Neuronal stem cell (in vitro differentiated cells): Measurements from ENCODE around the gene FAM221B.

Experiments used
- DNase-seq: peaks from one replicate; pipeline ENCODE4 v3.0.0-alpha.2; 2013; ENCODE audit warnings: low spot score
- H2AFZ ChIP-seq: one replicate; pipeline ENCODE4 v1.6.1; 2013; ENCODE audit warnings: mild to moderate bottlenecking, low read length, inconsistent platforms
- H2AK5ac ChIP-seq: 2 replicates; pipeline ENCODE4 v1.6.1; 2013; ENCODE audit warnings: low read depth, mild to moderate bottlenecking, inconsistent platforms, low read length, moderate library complexity, mixed read lengths
- H2BK120ac ChIP-seq: 2 replicates; pipeline ENCODE4 v1.6.1; 2013; ENCODE audit warnings: low read depth, mild to moderate bottlenecking, inconsistent platforms, low read length, moderate library complexity, mixed read lengths
- H2BK12ac ChIP-seq: one replicate; pipeline ENCODE4 v1.6.1; 2013; ENCODE audit warnings: low read length, inconsistent platforms
- H2BK15ac ChIP-seq: 2 replicates; pipeline ENCODE4 v1.6.1; 2013; ENCODE audit warnings: mild to moderate bottlenecking, low read length, inconsistent platforms, mixed read lengths
- H2BK5ac ChIP-seq: one replicate; pipeline ENCODE4 v1.6.1; 2013; ENCODE audit warnings: inconsistent platforms, mild to moderate bottlenecking, low read length, moderate library complexity
- H3K14ac ChIP-seq: one replicate; pipeline ENCODE4 v1.6.1; 2013; ENCODE audit warnings: low read length, inconsistent platforms
- H3K18ac ChIP-seq: 2 replicates; pipeline ENCODE4 v1.6.1; 2013; ENCODE audit warnings: low read length, inconsistent platforms
- H3K23ac ChIP-seq: 2 replicates; pipeline ENCODE4 v1.6.1; 2013; ENCODE audit warnings: low read depth, mild to moderate bottlenecking, mixed read lengths, low read length, inconsistent platforms; ENCODE audit not compliant: poor library complexity
- H3K27ac ChIP-seq: replicated peaks from 3 replicates; pipeline ENCODE4 v1.5.1; 2013; ENCODE audit warnings: low read length, inconsistent platforms
- H3K27me3 ChIP-seq, 3 experiments: 2 replicates each; pipeline ENCODE4 v1.6.1; 2013; ENCODE audit warnings: low read length in 3 of 3, mild to moderate bottlenecking in 2 of 3, inconsistent platforms in 1 of 3, low read depth in 1 of 3, mixed read lengths in 1 of 3, moderate library complexity in 1 of 3; ENCODE audit not compliant: control insufficient read depth in 3 of 3, insufficient read depth in 3 of 3
- H3K36me3 ChIP-seq, 2 donors: replicated peaks in 1 of 2; 2 replicates each; pipeline ENCODE4 v1.6.1; 2013; ENCODE audit warnings: low read length in 2 of 2; ENCODE audit not compliant: control insufficient read depth in 2 of 2, insufficient read depth in 2 of 2
- H3K4ac ChIP-seq: 2 replicates; pipeline ENCODE4 v1.6.1; 2013; ENCODE audit warnings: inconsistent platforms, mild to moderate bottlenecking, low read length, moderate library complexity
- H3K4me1 ChIP-seq, 2 donors: 1 replicate in 1 of 2; 2 replicates in 1 of 2; pipeline ENCODE4 v1.6.1; 2013; ENCODE audit warnings: low read length in 2 of 2, low read depth in 1 of 2; ENCODE audit not compliant: control insufficient read depth in 2 of 2, insufficient read depth in 1 of 2
- H3K4me2 ChIP-seq: one replicate; pipeline ENCODE4 v1.6.1; 2013; ENCODE audit warnings: mild to moderate bottlenecking, low read length, inconsistent platforms; ENCODE audit not compliant: insufficient read depth, poor library complexity, severe bottlenecking
- H3K4me3 ChIP-seq, 2 donors: 2 replicates each; pipeline ENCODE4 v1.5.1; 2013; ENCODE audit warnings: low read length in 2 of 2, mild to moderate bottlenecking in 2 of 2, inconsistent platforms in 1 of 2, moderate library complexity in 1 of 2
- H3K79me1 ChIP-seq: one replicate; pipeline ENCODE4 v1.6.1; 2013; ENCODE audit warnings: low read depth, mild to moderate bottlenecking, inconsistent platforms, low read length, moderate library complexity
- H3K9ac ChIP-seq: one replicate; pipeline ENCODE4 v1.6.1; 2013; ENCODE audit warnings: mild to moderate bottlenecking, low read depth, low read length, inconsistent platforms; ENCODE audit not compliant: poor library complexity
- H3K9me3 ChIP-seq, 2 donors: replicated peaks in 1 of 2; 2 replicates each; pipeline versions ENCODE3 to v1.6.1; 2013; ENCODE audit warnings: low read length in 2 of 2, mild to moderate bottlenecking in 2 of 2, inconsistent platforms in 1 of 2, low read depth in 1 of 2, mixed read lengths in 1 of 2, moderate library complexity in 1 of 2; ENCODE audit not compliant: control insufficient read depth in 2 of 2, insufficient read depth in 1 of 2
- H4K8ac ChIP-seq: one replicate; pipeline ENCODE4 v1.6.1; 2013; ENCODE audit warnings: low read depth, mild to moderate bottlenecking, inconsistent platforms, low read length, moderate library complexity
- H4K91ac ChIP-seq: one replicate; pipeline ENCODE4 v1.6.1; 2013; ENCODE audit warnings: low read length, low read depth, mild to moderate bottlenecking, inconsistent platforms; ENCODE audit not compliant: poor library complexity
- WGBS, 2 donors: extraction: QIAGEN DNeasy Blood & Tissue Kit; methylation state at CpG; one replicate each; pipeline ENCODE4 v1.1.7; 2013; ENCODE audit warnings: missing lambda C conversion rate in 2 of 2, mixed read lengths in 1 of 2; ENCODE audit not compliant: insufficient read length in 2 of 2, insufficient replicate concordance in 1 of 2; ENCODE audit errors: extremely low coverage in 2 of 2; 5-methylcytosine and 5-hydroxymethylcytosine counted together

The FAM221B gene

DNA sequence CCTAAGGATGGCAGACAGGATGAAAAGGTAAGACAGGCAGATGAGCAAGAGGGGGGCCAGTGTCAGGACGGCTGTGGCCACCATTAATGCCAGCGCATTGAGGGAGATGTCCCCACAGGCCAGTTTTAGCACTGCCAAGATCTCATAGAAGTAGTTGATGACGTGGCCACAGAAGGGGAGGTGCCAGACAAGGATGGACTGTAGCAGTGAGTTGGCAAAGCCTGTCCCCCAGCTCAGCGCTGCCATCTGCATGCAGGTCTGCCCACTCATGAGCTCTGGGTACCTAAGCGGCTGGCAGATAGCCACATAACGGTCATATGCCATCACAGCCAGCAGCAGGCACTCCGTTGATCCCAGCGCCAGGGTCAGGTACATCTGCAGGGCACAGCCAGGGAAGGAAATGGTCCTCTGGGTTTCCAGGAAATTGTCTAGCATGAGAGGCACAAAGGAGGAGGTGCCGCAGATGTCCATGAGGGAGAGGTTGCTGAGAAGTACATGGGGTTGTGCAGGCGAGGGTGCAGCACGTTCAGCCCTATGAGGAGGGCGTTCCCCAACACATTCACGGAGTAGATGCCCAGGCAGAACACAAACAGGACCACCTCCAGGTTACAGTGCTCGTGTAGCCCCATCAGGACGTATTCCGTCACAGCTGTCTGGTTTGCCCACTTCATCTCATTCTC lies 30.9 kb upstream of the FAM221B start:
- Histone ChIP-seq H3K79me1 (no peaks in the 10 kb centered on the region), H3K4me2 (no peak overlapping the region), H2AK5ac (no peak overlapping the region), H3K4me1 (peaks cover 0 to 10% of the 10 kb centered on the region in 2 donors), H2BK15ac (no peak overlapping the region), H3K4ac (no peak overlapping the region), H2BK5ac (no peak overlapping the region), H4K8ac (no peak overlapping the region), H3K4me3 (no peak overlapping the region), H3K27me3 (peaks cover 0 to 11% (median 0%) of the 10 kb centered on the region in 3 experiments), H2BK12ac (no peak overlapping the region), H3K9me3 (no peaks in the 10 kb centered on the region), H3K18ac (no peak overlapping the region), H3K36me3 (no peaks in the 10 kb centered on the region), H3K14ac (no peak overlapping the region), H3K27ac (no peak overlapping the region), H2AFZ (no peak overlapping the region), H4K91ac (no peak overlapping the region), H2BK120ac (no peak overlapping the region), H3K23ac (no peak overlapping the region), H3K9ac (no peak overlapping the region)
- WGBS, 2 donors, result no CpG with 5 or more reads among the region's 16 CpGs
- no peak for DNase-seq

GRCh38 chr9:35858458-35858857 lies 29.9 kb upstream of the FAM221B start:
- no peak for DNase-seq
- no CpG with 5 or more reads among the region's 5 CpGs for WGBS, 2 donors

DNA sequence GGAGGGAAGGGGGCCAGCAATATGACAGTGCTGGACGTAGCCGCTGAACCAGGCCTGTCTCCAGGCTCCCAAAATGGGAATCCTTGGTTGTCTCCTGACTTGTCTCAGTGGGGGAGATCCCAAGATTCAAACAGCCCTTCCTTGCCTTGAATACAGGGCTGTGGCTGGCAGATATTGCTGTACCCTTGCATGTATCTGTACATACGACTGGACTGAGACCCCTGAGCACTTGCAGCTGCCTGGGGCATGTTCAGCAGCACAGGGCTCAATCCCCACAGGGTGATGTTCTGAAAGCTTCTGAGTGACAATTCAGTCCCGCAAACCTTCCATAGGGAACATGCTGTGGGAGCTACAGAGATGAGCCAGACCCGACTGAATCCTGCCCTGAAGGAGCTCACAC lies 28.4 kb upstream of the FAM221B start:
- no peak overlapping the region for H4K8ac ChIP-seq
- H2AFZ ChIP-seq, result no peak overlapping the region
- peaks cover 0 to 7% of the 10 kb centered on the region in 2 donors for H3K36me3 ChIP-seq
- H3K4me1 ChIP-seq, result peaks cover 0 to 10% of the 10 kb centered on the region in 2 donors
- no peak for DNase-seq
- WGBS, 2 donors, result no CpG with 5 or more reads among the region's 5 CpGs
- H3K4ac ChIP-seq, result no peak overlapping the region
- H3K27me3 ChIP-seq, result no peaks in the 10 kb centered on the region
- H2AK5ac ChIP-seq, result no peak overlapping the region
- no peak overlapping the region for H4K91ac ChIP-seq
- no peak overlapping the region for H3K23ac ChIP-seq
- H3K4me2 ChIP-seq, result no peak overlapping the region
- no peak overlapping the region for H3K18ac ChIP-seq
- H3K9ac ChIP-seq, result no peak overlapping the region
- no peak overlapping the region for H3K14ac ChIP-seq
- no peak overlapping the region for H2BK120ac ChIP-seq
- H2BK15ac ChIP-seq, result no peak overlapping the region
- no peaks in the 10 kb centered on the region for H3K79me1 ChIP-seq
- H3K9me3 ChIP-seq, result no peaks in the 10 kb centered on the region
- no peak overlapping the region for H3K27ac ChIP-seq
- no peak overlapping the region for H3K4me3 ChIP-seq
- H2BK12ac ChIP-seq, result no peak overlapping the region
- no peak overlapping the region for H2BK5ac ChIP-seq

More at GRCh38 chr9:35858458-35858857, 29.9 kb upstream of the FAM221B start:
- no peak overlapping the region for H2BK15ac ChIP-seq
- no peak overlapping the region for H3K18ac ChIP-seq
- no peak overlapping the region for H4K8ac ChIP-seq
- H3K4me1 ChIP-seq, result peaks cover 0 to 10% of the 10 kb centered on the region in 2 donors
- H3K23ac ChIP-seq, result no peak overlapping the region
- H3K36me3 ChIP-seq, result no peaks in the 10 kb centered on the region
- no peak overlapping the region for H3K4me2 ChIP-seq
- H3K4ac ChIP-seq, result no peak overlapping the region
- no peak overlapping the region for H2AK5ac ChIP-seq
- peaks cover 0 to 1% (median 0%) of the 10 kb centered on the region in 3 experiments for H3K27me3 ChIP-seq
- H2BK120ac ChIP-seq, result no peak overlapping the region
- no peak overlapping the region for H2BK12ac ChIP-seq
- H4K91ac ChIP-seq, result no peak overlapping the region
- H3K14ac ChIP-seq, result no peak overlapping the region
- no peaks in the 10 kb centered on the region for H3K79me1 ChIP-seq
- H3K4me3 ChIP-seq, result no peak overlapping the region
- H2AFZ ChIP-seq, result no peak overlapping the region
- no peaks in the 10 kb centered on the region for H3K9me3 ChIP-seq
- H3K27ac ChIP-seq, result no peak overlapping the region
- H3K9ac ChIP-seq, result no peak overlapping the region
- no peak overlapping the region for H2BK5ac ChIP-seq

GRCh38 chr9:35856206-35856605 lies 27.7 kb upstream of the FAM221B start:
- Histone ChIP-seq H3K14ac (no peak overlapping the region), H2BK120ac (no peak overlapping the region), H3K4me2 (no peak overlapping the region), H3K4me1 (peaks cover 0 to 8% of the 10 kb centered on the region in 2 donors), H3K18ac (no peak overlapping the region), H2AK5ac (no peak overlapping the region), H2BK5ac (no peak overlapping the region), H3K9me3 (no peaks in the 10 kb centered on the region), H2BK15ac (no peak overlapping the region), H3K9ac (no peak overlapping the region), H3K23ac (no peak overlapping the region), H3K27ac (no peak overlapping the region), H2AFZ (no peak overlapping the region), H3K36me3 (peaks cover 0 to 7% of the 10 kb centered on the region in 2 donors), H2BK12ac (no peak overlapping the region), H3K4me3 (no peak overlapping the region), H3K4ac (no peak overlapping the region), H4K8ac (no peak overlapping the region), H3K27me3 (no peaks in the 10 kb centered on the region), H4K91ac (no peak overlapping the region), H3K79me1 (no peaks in the 10 kb centered on the region)
- DNase-seq, result no peak
- WGBS, 2 donors, result no CpG with 5 or more reads among the region's 3 CpGs
